ENCODE data around the gene OSTN. TPM values are rescaled to one million over a fixed set of nuclear protein-coding genes. Genes with fewer than 3 reads are reported as not detected.

The OSTN gene
- polyA plus RNA-seq, 3 donors, result not detected

DNA sequence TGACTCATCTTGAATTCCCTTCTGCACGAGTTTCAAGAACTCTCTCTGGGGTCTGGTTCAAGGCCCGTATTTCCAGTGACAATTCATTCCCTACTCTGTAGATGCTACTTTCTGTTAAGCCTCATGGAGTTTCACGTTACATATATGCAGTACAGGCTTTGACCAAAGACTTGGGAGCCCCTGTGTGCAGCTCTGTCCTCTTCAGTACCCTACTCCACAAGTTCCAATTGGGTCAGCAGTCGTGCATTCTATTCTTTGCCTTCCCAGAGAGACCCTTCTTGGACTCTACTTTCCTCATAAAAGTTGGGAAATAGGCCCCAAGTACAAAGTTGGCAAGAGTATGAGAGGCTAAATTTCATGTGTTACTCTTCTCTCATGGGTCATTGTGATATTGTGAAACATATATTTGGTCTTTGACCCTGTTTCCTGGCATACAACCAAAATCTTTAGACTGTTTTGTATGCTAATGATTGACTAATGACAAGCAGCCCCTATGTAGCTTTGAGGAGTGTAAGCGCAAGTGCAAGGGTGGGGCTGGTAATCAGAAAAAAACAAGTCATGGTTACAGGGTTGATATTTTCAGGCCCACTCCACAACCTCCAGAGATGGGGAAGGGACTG is 115.2 kb downstream of the OSTN start:
- TF ChIP-seq, protein P1, sequence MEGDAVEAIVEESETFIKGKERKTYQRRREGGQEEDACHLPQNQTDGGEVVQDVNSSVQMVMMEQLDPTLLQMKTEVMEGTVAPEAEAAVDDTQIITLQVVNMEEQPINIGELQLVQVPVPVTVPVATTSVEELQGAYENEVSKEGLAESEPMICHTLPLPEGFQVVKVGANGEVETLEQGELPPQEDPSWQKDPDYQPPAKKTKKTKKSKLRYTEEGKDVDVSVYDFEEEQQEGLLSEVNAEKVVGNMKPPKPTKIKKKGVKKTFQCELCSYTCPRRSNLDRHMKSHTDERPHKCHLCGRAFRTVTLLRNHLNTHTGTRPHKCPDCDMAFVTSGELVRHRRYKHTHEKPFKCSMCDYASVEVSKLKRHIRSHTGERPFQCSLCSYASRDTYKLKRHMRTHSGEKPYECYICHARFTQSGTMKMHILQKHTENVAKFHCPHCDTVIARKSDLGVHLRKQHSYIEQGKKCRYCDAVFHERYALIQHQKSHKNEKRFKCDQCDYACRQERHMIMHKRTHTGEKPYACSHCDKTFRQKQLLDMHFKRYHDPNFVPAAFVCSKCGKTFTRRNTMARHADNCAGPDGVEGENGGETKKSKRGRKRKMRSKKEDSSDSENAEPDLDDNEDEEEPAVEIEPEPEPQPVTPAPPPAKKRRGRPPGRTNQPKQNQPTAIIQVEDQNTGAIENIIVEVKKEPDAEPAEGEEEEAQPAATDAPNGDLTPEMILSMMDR (IDR thresholded peaks at IDR 0.05), result no peak
- intact Hi-C loops (cut with micrococcal nuclease), result no loop called here
- no peaks in the 10 kb centered on the region for H3K36me3 Mint-ChIP-seq
- no peak for DNase-seq
- Histone ChIP-seq H2AFZ (ENCODE audit: insufficient read depth, low read depth, low read length, poor library complexity, severe bottlenecking) (no peak overlapping the region), H4K20me1 (ENCODE audit: insufficient read depth, low read length) (no peaks in the 10 kb centered on the region), H3K4me3 (replicated peaks in 1 of 3; ENCODE audit: low read depth in 2 of 3, low read length in 3 of 3) (no peak overlapping the region), H3K27ac (ENCODE audit: low read depth in 1 of 2, low read length in 2 of 2) (no peak overlapping the region), H3K79me2 (ENCODE audit: insufficient read depth, low read length) (no peaks in the 10 kb centered on the region), H3K36me3 (replicated peaks in 1 of 2; ENCODE audit: control insufficient read depth in 1 of 2, insufficient read depth in 2 of 2, low read length in 2 of 2) (no peaks in the 10 kb centered on the region), H3K4me2 (replicated peaks; ENCODE audit: extremely low read depth, low read length, poor library complexity, severe bottlenecking) (no peak overlapping the region), H3K9ac (ENCODE audit: insufficient read depth, low read length, poor library complexity, severe bottlenecking) (no peak overlapping the region), H3K4me1 (ENCODE audit: control insufficient read depth in 1 of 2, insufficient read depth in 2 of 2, low read length in 2 of 2) (no peaks in the 10 kb centered on the region), H3K27me3 (ENCODE audit: control insufficient read depth in 2 of 2, insufficient read depth in 2 of 2, low read length in 2 of 2) (no peaks in the 10 kb centered on the region), H3K9me3 (replicated peaks in 1 of 2; ENCODE audit: control insufficient read depth in 1 of 2, insufficient read depth in 1 of 2, low read length in 2 of 2) (peaks cover 0 to 13% of the 10 kb centered on the region in 2 donors)
- peaks cover 2 to 17% (median 11%) of the 10 kb centered on the region in 7 donors for H3K9me3 Mint-ChIP-seq
- 90% methylated on average over 3 of the region's 5 CpGs for WGBS (ENCODE audit: insufficient coverage)
- H3K4me3 Mint-ChIP-seq, result no peak overlapping the region
- peaks cover 2 to 4% (median 3%) of the 10 kb centered on the region in 3 donors for H3K27me3 Mint-ChIP-seq (ENCODE audit: low read depth in 3 of 3)
- H3K27ac Mint-ChIP-seq, result no peak overlapping the region
- H3K4me1 Mint-ChIP-seq, result no peaks in the 10 kb centered on the region

Other genes starting within 250 kb of the OSTN start
- gene CCDC50, start 130.2 kb downstream of the OSTN start, polyA plus RNA-seq, result 10 to 100 TPM; 13.3 to 29.2 (median 25.8) TPM
- gene UTS2B, start 131.3 kb downstream of the OSTN start, polyA plus RNA-seq, result not detected

All from CD14-positive monocyte (primary cell).